HepG2 (cell line): ENCODE measurements around the gene SLC50A1. TPM values are rescaled to one million over a fixed set of nuclear protein-coding genes. Genes with fewer than 3 reads are reported as not detected.

Source experiments
- ARID5B ChIP-seq: IDR thresholded peaks from 2 replicates; pipeline ENCODE4 v1.4.0; 2020; ENCODE audit warnings: mild to moderate bottlenecking, missing genetic modification reagents
- CBX5 ChIP-seq: sonication (generic); formaldehyde crosslinking; IDR thresholded peaks from 2 replicates; pipeline ENCODE4 v1.4.0; 2020; ENCODE audit warnings: missing genetic modification reagents, borderline replicate concordance
- HMGA1 ChIP-seq: sonication (generic); formaldehyde crosslinking; conservative IDR thresholded peaks from 2 replicates; pipeline ENCODE4 v1.4.0; 2020; ENCODE audit warnings: missing genetic modification reagents
- HNRNPL ChIP-seq: fragments of 200-400 bp; formaldehyde crosslinking; IDR thresholded peaks from 2 replicates; pipeline ENCODE4 v1.6.1; 2017; ENCODE audit warnings: mild to moderate bottlenecking, low read depth, low read length
- HOXA5 ChIP-seq: sonication (generic); formaldehyde crosslinking; IDR thresholded peaks from 2 replicates; pipeline ENCODE4 v1.4.0; 2020; ENCODE audit warnings: missing genetic modification reagents
- KDM1A ChIP-seq: IDR thresholded peaks from 2 replicates; pipeline ENCODE4 v1.6.1; 2016; ENCODE audit warnings: missing compliant biosample characterization
- MAZ ChIP-seq, 2 experiments: sonication (generic) in 1 of 2; formaldehyde crosslinking in 1 of 2; IDR thresholded peaks; 2 replicates each; pipeline versions ENCODE4 v1.5.0 to v1.6.1; 2012 to 2020; ENCODE audit warnings: low read depth in 2 of 2, mild to moderate bottlenecking in 2 of 2, borderline replicate concordance in 1 of 2, improper control_type of control experiment in 1 of 2, low read length in 1 of 2, missing genetic modification reagents in 1 of 2, moderate library complexity in 1 of 2
- TBL1XR1 ChIP-seq: fragments of 150-350 bp; IDR thresholded peaks from 2 replicates; pipeline ENCODE4 v1.6.1; 2014; ENCODE audit warnings: borderline replicate concordance, low read length; ENCODE audit not compliant: partially characterized antibody
- ZNF101 ChIP-seq: sonication (generic); formaldehyde crosslinking; IDR thresholded peaks from 2 replicates; pipeline ENCODE4 v1.4.0; 2020; ENCODE audit warnings: mild to moderate bottlenecking, low read depth, missing genetic modification reagents, borderline replicate concordance
- ZNF264 ChIP-seq: sonication (generic); formaldehyde crosslinking; IDR thresholded peaks from 2 replicates; pipeline ENCODE4 v1.4.0; 2020; ENCODE audit warnings: missing genetic modification reagents
- ZNF282 ChIP-seq: fragments of 450-650 bp; IDR thresholded peaks from 2 replicates; pipeline ENCODE4 v1.6.1; 2018; ENCODE audit not compliant: partially characterized antibody
- ZNF496 ChIP-seq: sonication (generic); formaldehyde crosslinking; IDR thresholded peaks from 2 replicates; pipeline ENCODE4 v1.8.1; 2023; ENCODE audit warnings: mild to moderate bottlenecking, moderate library complexity, missing genetic modification reagents; ENCODE audit not compliant: insufficient replicate concordance
- ZNF703 ChIP-seq: sonication (generic); formaldehyde crosslinking; IDR thresholded peaks from 2 replicates; pipeline ENCODE4 v1.5.1; 2020; ENCODE audit warnings: missing genetic modification reagents, mild to moderate bottlenecking, moderate library complexity, borderline replicate concordance
- ZSCAN25 ChIP-seq: sonication (generic); formaldehyde crosslinking; IDR thresholded peaks from 2 replicates; pipeline ENCODE4 v1.8.0; 2022; ENCODE audit warnings: mild to moderate bottlenecking, missing genetic modification reagents
- polyA plus RNA-seq, 8 experiments: library from polyadenylated mRNA; depleted of rRNA in 3 of 8; stranded (reverse) in 7 of 8; unstranded in 1 of 8; fragments of >200 nt; fragmentation: Illumina TruSeq in 4 of 8; extraction: Trizol in 4 of 8; gene quantifications; 2 replicates each; pipeline versions ENCODE4 v1.2.1 to v1.2.3, GENCODE V29; 2011 to 2016; ENCODE audit warnings: low read depth in 4 of 8, missing spikeins in 1 of 8, mixed read lengths in 1 of 8; ENCODE audit not compliant: insufficient read depth in 1 of 8
- total RNA-seq, 5 experiments: library from RNA; depleted of rRNA; stranded (reverse); fragments of >200 nt; fragmentation: Illumina TruSeq; extraction: Trizol; gene quantifications; 2 replicates each; pipeline ENCODE4 v1.2.3, GENCODE V29; 2016; ENCODE audit warnings: low read depth in 1 of 5
- TF ChIP-seq, protein P1 (sequence below): sonication (generic); formaldehyde crosslinking; IDR thresholded peaks from 2 replicates; pipeline ENCODE4 v1.8.1; 2023; ENCODE audit warnings: mild to moderate bottlenecking, moderate library complexity, missing genetic modification reagents
- TF ChIP-seq, protein P2 (sequence below): sonication (generic); formaldehyde crosslinking; IDR thresholded peaks from 2 replicates; pipeline ENCODE4 v1.5.0; 2020; ENCODE audit warnings: missing genetic modification reagents, mild to moderate bottlenecking, borderline replicate concordance
- TF ChIP-seq, protein P3 (sequence below): sonication (generic); formaldehyde crosslinking; IDR thresholded peaks from 2 replicates; pipeline ENCODE4 v1.4.0; 2020; ENCODE audit warnings: missing genetic modification reagents
- TF ChIP-seq, protein P4 (sequence below): IDR thresholded peaks from 2 replicates; pipeline ENCODE4 v1.6.1; 2016; ENCODE audit warnings: mild to moderate bottlenecking, missing biosample characterization, missing genetic modification reagents

The SLC50A1 gene
- total and polyA plus RNA-seq, 2 of the 13 experiments (the other 11 are each of a cell fraction or from before 2014, with no cell fraction given): 22.5 to 46.8 TPM

- TF ChIP-seq MAZ (IDR thresholded peaks at IDR 0.05; ENCODE audit: borderline replicate concordance, low read depth, low read length) (no peak), MAZ (CRISPR knock-in tag; IDR thresholded peaks at IDR 0.05; ENCODE audit: low read depth) (no peak), HMGA1 (CRISPR knock-in tag) (no peak), ZSCAN25 (CRISPR knock-in tag) (peak; percentile 47; the same call in 1 of the 2 replicates), ZNF101 (no peak), HNRNPL (0 out of 2 replicates have a peak, but pooled peaks have one; percentile 16), ZNF703 (no peak), ZNF282 (no peak), ZNF264 (no peak), ARID5B (CRISPR knock-in tag) (peak; percentile 19), CBX5 (CRISPR knock-in tag) (no peak), ZNF496 (CRISPR knock-in tag) (no peak), TBL1XR1 (no peak), KDM1A (CRISPR knock-in tag) (no peak), HOXA5 (CRISPR knock-in tag) (no peak)
- TF ChIP-seq, protein P1, sequence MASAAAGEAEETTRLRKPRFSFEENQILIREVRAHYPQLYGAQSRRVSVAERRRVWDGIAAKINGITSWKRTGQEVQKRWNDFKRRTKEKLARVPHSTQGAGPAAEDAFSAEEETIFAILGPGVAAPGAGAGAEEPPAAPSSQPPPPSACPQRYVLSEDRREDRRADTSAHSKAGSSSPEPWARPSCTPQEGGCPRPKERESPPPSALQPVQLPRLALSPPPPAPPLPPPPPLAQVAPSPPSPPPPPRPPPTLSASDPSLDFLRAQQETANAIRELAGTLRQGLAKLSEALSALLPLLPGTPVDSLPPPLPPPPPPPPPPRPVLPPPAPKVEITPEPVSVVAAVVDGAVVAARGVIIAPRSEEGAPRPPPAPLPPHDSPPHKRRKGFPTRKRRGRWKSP: no peak
- TF ChIP-seq, protein P2, sequence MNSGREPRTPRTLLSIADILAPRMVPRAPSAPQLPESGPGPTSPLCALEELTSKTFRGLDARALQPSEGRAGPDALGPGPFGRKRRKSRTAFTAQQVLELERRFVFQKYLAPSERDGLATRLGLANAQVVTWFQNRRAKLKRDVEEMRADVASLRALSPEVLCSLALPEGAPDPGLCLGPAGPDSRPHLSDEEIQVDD (CRISPR knock-in tag): no peak
- TF ChIP-seq, protein P3, sequence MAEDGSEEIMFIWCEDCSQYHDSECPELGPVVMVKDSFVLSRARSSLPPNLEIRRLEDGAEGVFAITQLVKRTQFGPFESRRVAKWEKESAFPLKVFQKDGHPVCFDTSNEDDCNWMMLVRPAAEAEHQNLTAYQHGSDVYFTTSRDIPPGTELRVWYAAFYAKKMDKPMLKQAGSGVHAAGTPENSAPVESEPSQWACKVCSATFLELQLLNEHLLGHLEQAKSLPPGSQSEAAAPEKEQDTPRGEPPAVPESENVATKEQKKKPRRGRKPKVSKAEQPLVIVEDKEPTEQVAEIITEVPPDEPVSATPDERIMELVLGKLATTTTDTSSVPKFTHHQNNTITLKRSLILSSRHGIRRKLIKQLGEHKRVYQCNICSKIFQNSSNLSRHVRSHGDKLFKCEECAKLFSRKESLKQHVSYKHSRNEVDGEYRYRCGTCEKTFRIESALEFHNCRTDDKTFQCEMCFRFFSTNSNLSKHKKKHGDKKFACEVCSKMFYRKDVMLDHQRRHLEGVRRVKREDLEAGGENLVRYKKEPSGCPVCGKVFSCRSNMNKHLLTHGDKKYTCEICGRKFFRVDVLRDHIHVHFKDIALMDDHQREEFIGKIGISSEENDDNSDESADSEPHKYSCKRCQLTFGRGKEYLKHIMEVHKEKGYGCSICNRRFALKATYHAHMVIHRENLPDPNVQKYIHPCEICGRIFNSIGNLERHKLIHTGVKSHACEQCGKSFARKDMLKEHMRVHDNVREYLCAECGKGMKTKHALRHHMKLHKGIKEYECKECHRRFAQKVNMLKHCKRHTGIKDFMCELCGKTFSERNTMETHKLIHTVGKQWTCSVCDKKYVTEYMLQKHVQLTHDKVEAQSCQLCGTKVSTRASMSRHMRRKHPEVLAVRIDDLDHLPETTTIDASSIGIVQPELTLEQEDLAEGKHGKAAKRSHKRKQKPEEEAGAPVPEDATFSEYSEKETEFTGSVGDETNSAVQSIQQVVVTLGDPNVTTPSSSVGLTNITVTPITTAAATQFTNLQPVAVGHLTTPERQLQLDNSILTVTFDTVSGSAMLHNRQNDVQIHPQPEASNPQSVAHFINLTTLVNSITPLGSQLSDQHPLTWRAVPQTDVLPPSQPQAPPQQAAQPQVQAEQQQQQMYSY: no peak
- TF ChIP-seq, protein P4, sequence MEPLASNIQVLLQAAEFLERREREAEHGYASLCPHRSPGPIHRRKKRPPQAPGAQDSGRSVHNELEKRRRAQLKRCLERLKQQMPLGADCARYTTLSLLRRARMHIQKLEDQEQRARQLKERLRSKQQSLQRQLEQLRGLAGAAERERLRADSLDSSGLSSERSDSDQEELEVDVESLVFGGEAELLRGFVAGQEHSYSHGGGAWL (CRISPR knock-in tag): no peak
Measured at GRCh38 chr1:155133799-155134281, 1.8 kb upstream of the SLC50A1 start (continued).
